ENCODE results near the gene BAX.

DNA sequence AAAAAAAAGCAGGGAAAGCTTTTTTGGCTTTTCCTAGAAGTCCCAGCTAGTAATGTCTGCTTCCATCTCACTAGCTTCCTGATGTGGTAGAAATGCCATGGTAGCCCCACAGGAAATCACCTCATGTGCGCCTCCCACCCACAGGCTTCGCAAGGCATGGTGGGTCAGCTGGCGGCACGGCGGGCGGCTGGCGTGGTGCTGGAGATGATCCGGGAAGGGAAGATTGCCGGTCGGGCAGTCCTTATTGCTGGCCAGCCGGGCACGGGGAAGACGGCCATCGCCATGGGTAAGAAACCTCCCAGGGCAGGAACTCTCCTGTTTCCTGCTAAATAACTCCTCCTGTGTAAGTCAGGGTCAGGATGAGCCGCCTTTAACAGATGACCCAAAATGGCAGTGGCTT, 49.5 kb downstream of the BAX start:
- no peak for TF ChIP-seq EZH2 (IDR thresholded peaks at IDR 0.05; ENCODE audit: borderline replicate concordance, low read depth, low read length, poor library complexity, severe bottlenecking)
- TF ChIP-seq, protein P1, sequence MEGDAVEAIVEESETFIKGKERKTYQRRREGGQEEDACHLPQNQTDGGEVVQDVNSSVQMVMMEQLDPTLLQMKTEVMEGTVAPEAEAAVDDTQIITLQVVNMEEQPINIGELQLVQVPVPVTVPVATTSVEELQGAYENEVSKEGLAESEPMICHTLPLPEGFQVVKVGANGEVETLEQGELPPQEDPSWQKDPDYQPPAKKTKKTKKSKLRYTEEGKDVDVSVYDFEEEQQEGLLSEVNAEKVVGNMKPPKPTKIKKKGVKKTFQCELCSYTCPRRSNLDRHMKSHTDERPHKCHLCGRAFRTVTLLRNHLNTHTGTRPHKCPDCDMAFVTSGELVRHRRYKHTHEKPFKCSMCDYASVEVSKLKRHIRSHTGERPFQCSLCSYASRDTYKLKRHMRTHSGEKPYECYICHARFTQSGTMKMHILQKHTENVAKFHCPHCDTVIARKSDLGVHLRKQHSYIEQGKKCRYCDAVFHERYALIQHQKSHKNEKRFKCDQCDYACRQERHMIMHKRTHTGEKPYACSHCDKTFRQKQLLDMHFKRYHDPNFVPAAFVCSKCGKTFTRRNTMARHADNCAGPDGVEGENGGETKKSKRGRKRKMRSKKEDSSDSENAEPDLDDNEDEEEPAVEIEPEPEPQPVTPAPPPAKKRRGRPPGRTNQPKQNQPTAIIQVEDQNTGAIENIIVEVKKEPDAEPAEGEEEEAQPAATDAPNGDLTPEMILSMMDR (conservative IDR thresholded peaks at IDR 0.05; ENCODE audit: low read depth, low read length): no peak

All from A673 (cell line).